IMR-90 (cell line): ENCODE results near the gene SCLY. TPM values are rescaled to one million over a fixed set of nuclear protein-coding genes. Genes with fewer than 3 reads are reported as not detected.

ENCODE experiments used
- ATAC-seq: fragments of 200-7000 bp; cut with Tn5 transposase; 2 replicates; pipeline ENCODE4 v1.9.1; 2020; ENCODE audit warnings: low read depth, mild to moderate bottlenecking, moderate library complexity
- BruUV-seq: library from RNA; stranded (reverse); fragments of 400-500 nt; replicated peaks from 2 replicates; lab custom pipeline; 2021; lab: Mats Ljungman, UMichigan
- CTCF ChIA-PET: fragments of 300-600 bp; formaldehyde crosslinking; extraction: SDS; loops from one replicate; lab custom pipeline; 2021; ENCODE audit warnings: antibody characterized with exemption; lab: Yijun Ruan, JAX
- POLR2A ChIA-PET: fragments of 300-600 bp; sonication (Branson Sonifier 250); formaldehyde crosslinking; loops from one replicate; lab custom pipeline; 2022; ENCODE audit warnings: antibody characterized with exemption; ENCODE audit not compliant: unreplicated experiment; lab: Charles Lee
- DNase-seq: peaks from one replicate; pipeline ENCODE4 v3.0.0; 2013
- H2AFZ ChIP-seq: replicated peaks from 2 replicates; pipeline ENCODE3; 2013; ENCODE audit warnings: low read length, mild to moderate bottlenecking; ENCODE audit not compliant: poor library complexity
- H2AK5ac ChIP-seq: 2 replicates; pipeline ENCODE4 v1.6.1; 2013; ENCODE audit warnings: low read depth, low read length, inconsistent platforms
- H2AK9ac ChIP-seq: replicated peaks from 2 replicates; pipeline ENCODE3; 2013; ENCODE audit warnings: mild to moderate bottlenecking, low read depth, low read length, moderate library complexity; ENCODE audit not compliant: poor library complexity
- H2BK120ac ChIP-seq: 2 replicates; pipeline ENCODE4 v1.6.1; 2013; ENCODE audit warnings: low read depth, low read length, inconsistent platforms
- H2BK15ac ChIP-seq: 3 replicates; pipeline ENCODE4 v1.6.1; 2013; ENCODE audit warnings: low read depth, low read length, inconsistent platforms
- H2BK20ac ChIP-seq: 2 replicates; pipeline ENCODE4 v1.6.1; 2013; ENCODE audit warnings: low read depth, mild to moderate bottlenecking, inconsistent platforms, low read length, moderate library complexity
- H2BK5ac ChIP-seq: 2 replicates; pipeline ENCODE4 v1.6.1; 2013; ENCODE audit warnings: mild to moderate bottlenecking, low read depth, low read length, inconsistent platforms; ENCODE audit not compliant: poor library complexity, severe bottlenecking
- H3K14ac ChIP-seq: replicated peaks from 2 replicates; pipeline ENCODE4 v1.6.1; 2013; ENCODE audit warnings: low read depth, low read length, inconsistent platforms
- H3K18ac ChIP-seq: 2 replicates; pipeline ENCODE4 v1.6.1; 2013; ENCODE audit warnings: low read depth, low read length, control low read depth
- H3K23ac ChIP-seq: 2 replicates; pipeline ENCODE4 v1.6.1; 2013; ENCODE audit warnings: low read depth, low read length, inconsistent platforms
- H3K27ac ChIP-seq: 2 replicates; pipeline ENCODE4 v1.5.1; 2013; ENCODE audit warnings: mild to moderate bottlenecking, control low read depth, low read length; ENCODE audit not compliant: insufficient read depth
- H3K27me3 ChIP-seq: 2 replicates; pipeline ENCODE4 v1.6.1; 2013; ENCODE audit warnings: low read length; ENCODE audit not compliant: control insufficient read depth, insufficient read depth
- H3K36me3 ChIP-seq: 2 replicates; pipeline ENCODE4 v1.6.1; 2013; ENCODE audit warnings: low read length, mixed read lengths; ENCODE audit not compliant: control insufficient read depth, insufficient read depth
- H3K4ac ChIP-seq: 2 replicates; pipeline ENCODE4 v1.6.1; 2013; ENCODE audit warnings: low read depth, low read length, inconsistent platforms
- H3K4me1 ChIP-seq: 2 replicates; pipeline ENCODE4 v1.6.1; 2013; ENCODE audit warnings: low read length, mixed read lengths; ENCODE audit not compliant: control insufficient read depth, insufficient read depth
- H3K4me2 ChIP-seq: 2 replicates; pipeline ENCODE4 v1.6.1; 2013; ENCODE audit warnings: low read depth, mild to moderate bottlenecking, control low read depth, low read length, moderate library complexity
- H3K4me3 ChIP-seq: 2 replicates; pipeline ENCODE4 v1.5.1; 2013; ENCODE audit warnings: low read depth, mild to moderate bottlenecking, control low read depth, low read length, moderate library complexity; ENCODE audit not compliant: insufficient read depth
- H3K56ac ChIP-seq: 2 replicates; pipeline ENCODE4 v1.6.1; 2013; ENCODE audit warnings: low read length, inconsistent platforms; ENCODE audit not compliant: insufficient read depth; ENCODE audit errors: extremely low read depth
- H3K79me1 ChIP-seq, 2 experiments: 2 replicates each; pipeline ENCODE4 v1.6.1; 2013; ENCODE audit warnings: low read length in 2 of 2, inconsistent platforms in 1 of 2, low read depth in 1 of 2
- H3K9ac ChIP-seq: 2 replicates; pipeline ENCODE4 v1.6.1; 2013; ENCODE audit warnings: low read depth, low read length, control low read depth
- H3K9me1 ChIP-seq: 2 replicates; pipeline ENCODE4 v1.6.1; 2013; ENCODE audit warnings: low read length, inconsistent platforms; ENCODE audit not compliant: insufficient read depth
- H3K9me3 ChIP-seq: 2 replicates; pipeline ENCODE4 v1.6.1; 2013; ENCODE audit warnings: low read length; ENCODE audit not compliant: control insufficient read depth, insufficient read depth
- H4K20me1 ChIP-seq: 2 replicates; pipeline ENCODE4 v1.6.1; 2013; ENCODE audit warnings: low read length, inconsistent platforms; ENCODE audit not compliant: insufficient read depth
- H4K5ac ChIP-seq: 2 replicates; pipeline ENCODE4 v1.6.1; 2013; ENCODE audit warnings: mild to moderate bottlenecking, low read depth, low read length, control low read depth
- H4K8ac ChIP-seq, 2 experiments: 2 replicates each; pipeline ENCODE4 v1.6.1; 2013; ENCODE audit warnings: low read depth in 2 of 2, low read length in 2 of 2, control low read depth in 1 of 2, inconsistent platforms in 1 of 2
- H4K91ac ChIP-seq: 2 replicates; pipeline ENCODE4 v1.6.1; 2013; ENCODE audit warnings: low read depth, low read length, inconsistent platforms; ENCODE audit not compliant: insufficient read depth
- BHLHE40 ChIP-seq: fragments of 150-350 bp; IDR thresholded peaks from 2 replicates; pipeline ENCODE4 v1.6.1; 2016; ENCODE audit warnings: mild to moderate bottlenecking, low read depth, low read length
- ELK1 ChIP-seq: fragments of 150-350 bp; IDR thresholded peaks from 2 replicates; pipeline ENCODE4 v1.6.1; 2016; ENCODE audit warnings: low read depth, mild to moderate bottlenecking, low read length, moderate library complexity, borderline replicate concordance
- USF2 ChIP-seq: fragments of 150-350 bp; IDR thresholded peaks from 2 replicates; pipeline ENCODE4 v1.6.1; 2017; ENCODE audit warnings: mild to moderate bottlenecking, antibody characterized with exemption, low read length, low read depth
- WGBS, 2 experiments: methylation state at CpG; one replicate each; pipeline versions ENCODE4 v1.1.5 to v1.1.7; 2013; ENCODE audit warnings: missing lambda C conversion rate in 2 of 2; ENCODE audit not compliant: insufficient read length in 1 of 2; ENCODE audit errors: extremely low coverage in 2 of 2; 5-methylcytosine and 5-hydroxymethylcytosine counted together
- dilution Hi-C: fragments of 300-500 bp; cut with HindIII; formaldehyde crosslinking; loops from one replicate; pipeline ENCODE4 v1.14.3; 2018; ENCODE audit warnings: low sequenced_read_pairs; ENCODE audit not compliant: unreplicated experiment
- in situ Hi-C: fragments of 300-500 bp; cut with MboI; formaldehyde crosslinking; loops from 3 replicates; pipeline ENCODE4 v1.14.3; 2019; ENCODE audit warnings: low sequenced_read_pairs, inconsistent platforms, mixed read lengths
- intact Hi-C: fragments of 100-400 bp; cut with micrococcal nuclease; formaldehyde crosslinking; loops from 2 replicates; pipeline ENCODE4 v1.10.0; 2022
- polyA plus RNA-seq, 3 experiments: library from polyadenylated mRNA; depleted of rRNA; stranded (reverse); fragments of >200 nt; gene quantifications; 2 replicates each; pipeline ENCODE4 v1.2.3, GENCODE V29; 2012; ENCODE audit warnings: low replicate concordance in 1 of 3
- total RNA-seq: library from RNA; depleted of rRNA; stranded (reverse); fragments of >200 nt; gene quantifications from 2 replicates; pipeline ENCODE4 v1.2.3, GENCODE V29; 2012

Gene SCLY
- total and polyA plus RNA-seq, 2 of the 4 experiments (the other 2 are of a cell fraction), result 8.6 to 10.5 TPM

- H3K36me3 ChIP-seq, result no peaks in the 10 kb centered on the region
- H3K9me1 ChIP-seq, result peaks cover 5% of the 10 kb centered on the region; the same call in 1 of the 2 replicates
- no peak overlapping the region for H3K27ac ChIP-seq
- no peak overlapping the region for H4K8ac ChIP-seq
- CTCF ChIA-PET, result interaction anchor here (0.6 to 1.2 kb wide), 2 partner anchors 90 to 145 kb away, joined by 3 to 4 read pairs; no protein-coding TSS in a partner anchor
- no peak overlapping the region for H2BK15ac ChIP-seq
- H3K56ac ChIP-seq, result no peak overlapping the region
- H3K27me3 ChIP-seq, result peaks cover 33% of the 10 kb centered on the region
- H2BK120ac ChIP-seq, result no peak overlapping the region
- H2AK9ac ChIP-seq, result no peak overlapping the region
- H4K91ac ChIP-seq, result no peak overlapping the region
- no peak overlapping the region for H2AK5ac ChIP-seq
- no peak overlapping the region for H3K14ac ChIP-seq
- H3K18ac ChIP-seq, result no peak overlapping the region
- BruUV-seq, result no TSS peak
- H3K4ac ChIP-seq, result no peak overlapping the region
- H3K79me1 ChIP-seq, result no peaks in the 10 kb centered on the region
- dilution Hi-C loops (no loop called here), intact Hi-C loops (loop anchor here (1.0 to 5.0 kb wide), 2 partner anchors 143 to 263 kb away; partner anchors contain the start of gene RAMP1), in situ Hi-C loops (no loop called here)
- no peak for ATAC-seq
- H3K23ac ChIP-seq, result no peak overlapping the region
- no peak overlapping the region for H4K5ac ChIP-seq
- H2BK5ac ChIP-seq, result no peak overlapping the region
- H2BK20ac ChIP-seq, result no peak overlapping the region
- peaks cover 4% of the 10 kb centered on the region; the same call in 1 of the 2 replicates for H3K4me1 ChIP-seq
- H4K20me1 ChIP-seq, result no peaks in the 10 kb centered on the region
- no peaks in the 10 kb centered on the region for H3K9me3 ChIP-seq
- H3K9ac ChIP-seq, result no peak overlapping the region
- POLR2A ChIA-PET, result no interaction called here
- DNase-seq, result no peak
- H3K4me3 ChIP-seq, result no peak overlapping the region
- no peak for TF ChIP-seq ELK1
- no peak for TF ChIP-seq USF2
- TF ChIP-seq BHLHE40, result no peak
- H2AFZ ChIP-seq, result no peak overlapping the region
- WGBS, 2 experiments, result 67% methylated on average over 8 of the region's 15 CpGs; no CpG with 5 or more reads in 1 of the 2 experiments
- H3K4me2 ChIP-seq, result no peak overlapping the region
These were observed 59.1 kb downstream of the SCLY start for GRCh38 chr2:238119756-238120462.
